MCF 10A (cell line): ENCODE data around the gene PROSER2. TPM values are rescaled to one million over a fixed set of nuclear protein-coding genes. Genes with fewer than 3 reads are reported as not detected.

ENCODE experiments used
- BruUV-seq: library from RNA; stranded (reverse); fragments of 400-500 nt; replicated peaks from 2 replicates; lab custom pipeline; 2021; lab: Mats Ljungman, UMichigan
- CTCF ChIA-PET: fragments of 300-600 bp; sonication (Branson Sonifier 250); formaldehyde crosslinking; extraction: SDS; loops from one replicate; lab custom pipeline; 2021; ENCODE audit warnings: antibody characterized with exemption, inconsistent platforms; lab: Yijun Ruan, JAX
- POLR2A ChIA-PET: fragments of 300-600, 350-650 bp; sonication (Branson Sonifier 250); formaldehyde crosslinking; extraction: SDS; loops from one replicate; lab custom pipeline; 2020; ENCODE audit warnings: antibody characterized with exemption, inconsistent platforms; lab: Yijun Ruan, JAX
- DNase-seq: peaks from one replicate; pipeline ENCODE4 v3.0.0-alpha.2; 2018; ENCODE audit not compliant: unreplicated experiment
- H3K27ac Mint-ChIP-seq: one replicate; pipeline ENCODE4 v1.8.0; 2022; ENCODE audit warnings: mild to moderate bottlenecking, low read depth, mixed read lengths; ENCODE audit not compliant: unreplicated experiment
- H3K27me3 Mint-ChIP-seq: one replicate; pipeline ENCODE4 v1.8.0; 2022; ENCODE audit warnings: mixed read lengths; ENCODE audit not compliant: insufficient read depth, unreplicated experiment
- H3K36me3 Mint-ChIP-seq: one replicate; pipeline ENCODE4 v1.8.0; 2022; ENCODE audit warnings: mild to moderate bottlenecking, moderate library complexity, mixed read lengths; ENCODE audit not compliant: insufficient read depth, unreplicated experiment
- H3K4me1 Mint-ChIP-seq: one replicate; pipeline ENCODE4 v1.8.0; 2022; ENCODE audit warnings: mixed read lengths; ENCODE audit not compliant: insufficient read depth, unreplicated experiment
- H3K4me3 Mint-ChIP-seq: one replicate; pipeline ENCODE4 v1.8.0; 2022; ENCODE audit warnings: mild to moderate bottlenecking, moderate library complexity, mixed read lengths; ENCODE audit not compliant: unreplicated experiment
- H3K9me3 Mint-ChIP-seq: one replicate; pipeline ENCODE4 v1.8.0; 2022; ENCODE audit warnings: mixed read lengths; ENCODE audit not compliant: unreplicated experiment
- intact Hi-C: fragments of 100-400 bp; cut with micrococcal nuclease; formaldehyde crosslinking; loops from 2 replicates; pipeline ENCODE4 v1.14.1; 2022
- total RNA-seq: library from RNA; stranded (reverse); gene quantifications from 2 replicates; pipeline ENCODE4 v1.2.3, GENCODE V29; 2022
- TF ChIP-seq, protein P1 (sequence below): fragments of 200-600 bp; IDR thresholded peaks from one replicate; pipeline ENCODE4 v1.8.0; 2022; ENCODE audit warnings: antibody characterized with exemption, mild to moderate bottlenecking; ENCODE audit not compliant: unreplicated experiment

The PROSER2 gene
- total RNA-seq, 1 experiment from 2014 or later: 58.0 TPM

DNA sequence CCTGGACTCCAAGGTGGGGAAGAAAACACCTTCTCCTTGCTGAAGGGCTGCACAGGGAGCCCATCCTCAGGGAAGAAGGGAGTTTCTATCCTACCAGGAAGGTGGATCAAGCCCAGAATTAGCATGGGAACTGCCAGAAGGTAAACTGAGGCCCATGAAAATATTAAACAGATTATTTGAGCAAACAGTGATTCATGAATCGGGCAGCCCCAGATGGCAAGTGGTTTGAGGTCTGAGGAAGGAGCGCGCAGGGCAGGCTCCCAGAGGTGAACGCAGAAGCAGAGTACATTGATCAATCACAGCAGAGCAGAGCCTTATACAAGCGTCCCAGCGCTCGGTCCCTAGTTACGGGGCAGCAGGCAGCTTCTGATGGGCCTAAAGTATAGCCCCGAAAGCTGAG is 35.8 kb upstream of the PROSER2 start:
- Mint-ChIP-seq H3K36me3 (no peaks in the 10 kb centered on the region), H3K27me3 (no peaks in the 10 kb centered on the region), H3K9me3 (no peaks in the 10 kb centered on the region), H3K4me3 (no peak overlapping the region), H3K27ac (no peak overlapping the region), H3K4me1 (peaks cover 6% of the 10 kb centered on the region)
- BruUV-seq: no TSS peak
- TF ChIP-seq, protein P1, sequence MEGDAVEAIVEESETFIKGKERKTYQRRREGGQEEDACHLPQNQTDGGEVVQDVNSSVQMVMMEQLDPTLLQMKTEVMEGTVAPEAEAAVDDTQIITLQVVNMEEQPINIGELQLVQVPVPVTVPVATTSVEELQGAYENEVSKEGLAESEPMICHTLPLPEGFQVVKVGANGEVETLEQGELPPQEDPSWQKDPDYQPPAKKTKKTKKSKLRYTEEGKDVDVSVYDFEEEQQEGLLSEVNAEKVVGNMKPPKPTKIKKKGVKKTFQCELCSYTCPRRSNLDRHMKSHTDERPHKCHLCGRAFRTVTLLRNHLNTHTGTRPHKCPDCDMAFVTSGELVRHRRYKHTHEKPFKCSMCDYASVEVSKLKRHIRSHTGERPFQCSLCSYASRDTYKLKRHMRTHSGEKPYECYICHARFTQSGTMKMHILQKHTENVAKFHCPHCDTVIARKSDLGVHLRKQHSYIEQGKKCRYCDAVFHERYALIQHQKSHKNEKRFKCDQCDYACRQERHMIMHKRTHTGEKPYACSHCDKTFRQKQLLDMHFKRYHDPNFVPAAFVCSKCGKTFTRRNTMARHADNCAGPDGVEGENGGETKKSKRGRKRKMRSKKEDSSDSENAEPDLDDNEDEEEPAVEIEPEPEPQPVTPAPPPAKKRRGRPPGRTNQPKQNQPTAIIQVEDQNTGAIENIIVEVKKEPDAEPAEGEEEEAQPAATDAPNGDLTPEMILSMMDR: no peak
- no peak for DNase-seq
- ChIA-PET CTCF (interaction anchor here (0.7 to 2.0 kb wide), 2 partner anchors 35 to 199 kb away, joined by 3 to 12 read pairs; no protein-coding TSS in a partner anchor), POLR2A (no interaction called here)
- intact Hi-C loops: loop anchor here (5.0 to 10.0 kb wide), 2 partner anchors 35 to 407 kb away; partner anchors contain the start of genes CDC123, NUDT5 and PROSER2

DNA sequence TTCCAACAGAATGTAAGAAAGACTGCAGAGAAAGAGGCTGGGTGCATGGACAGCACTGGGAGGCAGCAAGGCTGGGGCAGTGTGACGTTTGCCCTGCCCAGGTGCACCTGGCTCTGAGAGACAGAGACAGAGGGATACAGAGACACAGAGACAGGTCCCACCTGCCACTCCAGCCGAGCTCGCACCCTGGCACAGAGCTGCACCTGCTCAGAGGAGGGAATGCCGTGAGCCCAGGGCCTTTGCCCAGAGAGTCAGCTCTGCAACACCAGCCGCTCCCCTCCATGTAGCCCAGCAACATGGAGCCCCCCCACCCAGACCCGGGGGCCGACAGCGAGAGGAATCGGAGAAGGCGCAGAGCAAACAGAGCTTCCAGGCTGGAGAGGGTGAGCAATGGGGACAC is 35.3 kb upstream of the PROSER2 start:
- Mint-ChIP-seq H3K4me3 (no peak overlapping the region), H3K27ac (no peak overlapping the region), H3K27me3 (no peaks in the 10 kb centered on the region), H3K36me3 (no peaks in the 10 kb centered on the region), H3K4me1 (peaks cover 6% of the 10 kb centered on the region), H3K9me3 (no peaks in the 10 kb centered on the region)
- ChIA-PET POLR2A (interaction anchor here (0.8 kb wide), 1 partner anchor 166 kb away, joined by 3 read pairs; no protein-coding TSS in a partner anchor), CTCF (interaction anchor here (0.5 to 3.3 kb wide), 6 partner anchors 34 to 842 kb away, joined by 3 to 23 read pairs (median 4); no protein-coding TSS in a partner anchor)
- no TSS peak for BruUV-seq
- TF ChIP-seq, protein P1: no peak
- no peak for DNase-seq
- intact Hi-C loops: loop anchor here (5.0 to 10.0 kb wide), 2 partner anchors 34 to 407 kb away; partner anchors contain the start of genes CDC123, NUDT5 and PROSER2

GRCh38 chr10:11789306-11789705 is 33.9 kb upstream of the PROSER2 start:
- intact Hi-C loops: loop anchor here (5.0 to 10.0 kb wide), 2 partner anchors 33 to 405 kb away; partner anchors contain the start of genes CDC123, NUDT5 and PROSER2
- ChIA-PET POLR2A (interaction anchor here (0.7 kb wide), 2 partner anchors 16 to 25 kb away, joined by 4 read pairs; no protein-coding TSS in a partner anchor), CTCF (interaction anchor here (0.6 to 6.8 kb wide), 3 partner anchors 24 to 197 kb away, joined by 3 to 44 read pairs (median 23); no protein-coding TSS in a partner anchor)
- Mint-ChIP-seq H3K27me3 (no peaks in the 10 kb centered on the region), H3K4me1 (peaks cover 17% of the 10 kb centered on the region), H3K27ac (no peak overlapping the region), H3K36me3 (no peaks in the 10 kb centered on the region), H3K4me3 (no peak overlapping the region), H3K9me3 (no peaks in the 10 kb centered on the region)
- DNase-seq: peak; percentile 8
- BruUV-seq: no TSS peak
- TF ChIP-seq, protein P1: no peak

DNA sequence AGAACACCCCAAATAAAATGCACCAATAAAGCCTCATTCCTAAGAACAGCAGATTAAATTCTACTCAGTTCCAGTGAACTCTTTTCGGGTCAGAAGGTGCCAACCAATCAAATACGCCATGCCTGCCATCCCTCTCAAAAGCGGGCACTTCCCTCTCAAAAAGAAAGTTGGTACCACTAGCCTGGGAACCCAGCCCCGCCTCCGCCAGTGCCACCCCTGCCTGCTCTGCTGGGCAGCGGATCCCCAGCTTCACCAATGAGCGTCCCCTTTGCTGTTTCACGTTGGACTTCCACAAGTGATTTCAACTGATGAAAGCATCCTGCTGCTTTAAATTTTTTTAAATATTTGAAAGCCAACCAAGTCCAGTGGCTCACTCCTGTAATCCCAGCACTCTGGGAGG is 33.2 kb upstream of the PROSER2 start:
- Mint-ChIP-seq H3K4me3 (no peak overlapping the region), H3K27me3 (no peaks in the 10 kb centered on the region), H3K36me3 (no peaks in the 10 kb centered on the region), H3K27ac (no peak overlapping the region), H3K9me3 (no peaks in the 10 kb centered on the region), H3K4me1 (peaks cover 17% of the 10 kb centered on the region)
- DNase-seq: no peak
- TF ChIP-seq, protein P1: no peak
- intact Hi-C loops: loop anchor here (5.0 to 10.0 kb wide), 2 partner anchors 32 to 405 kb away; partner anchors contain the start of genes CDC123, NUDT5 and PROSER2
- ChIA-PET CTCF (interaction anchor here (0.6 to 6.8 kb wide), 5 partner anchors 8 to 1963 kb away, joined by 3 to 44 read pairs (median 9); partner anchors contain the start of genes CDC123 and NUDT5), POLR2A (interaction anchor here (0.6 kb wide), 1 partner anchor 156 kb away, joined by 3 read pairs; no protein-coding TSS in a partner anchor)
- no TSS peak for BruUV-seq
